ENCODE data around the gene MAMDC4. TPM values are rescaled to one million over a fixed set of nuclear protein-coding genes. Genes with fewer than 3 reads are reported as not detected.

MAMDC4 gene
- total and polyA plus RNA-seq, 2 of the 13 experiments (the other 11 are each of a cell fraction or from before 2014, with no cell fraction given) = 6.0 to 6.8 TPM

DNA sequence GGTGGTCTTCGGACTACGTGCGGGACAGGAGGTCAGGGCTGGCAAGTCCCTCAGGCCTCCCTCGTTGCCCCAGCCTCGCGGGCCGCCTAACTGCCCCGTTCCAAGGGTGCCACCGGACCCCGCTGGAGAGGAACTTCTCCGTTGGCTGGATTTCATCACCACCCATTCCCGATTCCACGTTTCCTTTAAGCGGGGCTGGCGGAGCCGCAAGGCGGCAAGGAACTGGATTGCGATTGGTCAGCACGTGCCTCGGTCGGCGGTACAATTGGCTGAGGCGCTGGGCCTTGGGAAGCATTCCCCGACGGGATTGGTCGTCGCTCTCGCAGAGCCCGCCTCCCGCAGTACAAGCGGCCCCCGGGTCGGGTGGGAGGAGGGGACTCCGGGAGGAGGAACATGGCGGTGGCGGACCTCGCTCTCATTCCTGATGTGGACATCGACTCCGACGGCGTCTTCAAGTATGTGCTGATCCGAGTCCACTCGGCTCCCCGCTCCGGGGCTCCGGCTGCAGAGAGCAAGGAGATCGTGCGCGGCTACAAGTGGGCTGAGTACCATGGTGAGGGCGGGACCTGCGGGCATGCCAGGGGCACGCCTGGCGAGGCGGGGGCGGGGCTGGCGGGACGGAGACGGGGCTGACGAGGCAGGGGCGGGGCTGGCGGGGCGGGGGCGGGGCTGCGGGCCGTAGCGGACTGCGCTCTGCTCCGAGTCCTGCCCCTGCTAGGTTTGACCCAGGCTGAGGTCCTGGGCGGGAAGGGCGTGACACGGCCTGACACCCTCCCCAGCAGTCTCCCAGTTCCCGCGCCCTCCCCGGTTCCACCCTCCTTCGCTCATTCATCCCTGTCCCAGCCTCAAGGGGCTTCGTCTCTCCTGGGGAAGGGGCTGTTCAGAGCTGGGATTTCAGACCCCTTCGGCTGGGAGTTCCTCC lies 2.8 kb upstream of the MAMDC4 start, which contains the start of gene PHPT1 (continued):
- TF ChIP-seq, protein P1, sequence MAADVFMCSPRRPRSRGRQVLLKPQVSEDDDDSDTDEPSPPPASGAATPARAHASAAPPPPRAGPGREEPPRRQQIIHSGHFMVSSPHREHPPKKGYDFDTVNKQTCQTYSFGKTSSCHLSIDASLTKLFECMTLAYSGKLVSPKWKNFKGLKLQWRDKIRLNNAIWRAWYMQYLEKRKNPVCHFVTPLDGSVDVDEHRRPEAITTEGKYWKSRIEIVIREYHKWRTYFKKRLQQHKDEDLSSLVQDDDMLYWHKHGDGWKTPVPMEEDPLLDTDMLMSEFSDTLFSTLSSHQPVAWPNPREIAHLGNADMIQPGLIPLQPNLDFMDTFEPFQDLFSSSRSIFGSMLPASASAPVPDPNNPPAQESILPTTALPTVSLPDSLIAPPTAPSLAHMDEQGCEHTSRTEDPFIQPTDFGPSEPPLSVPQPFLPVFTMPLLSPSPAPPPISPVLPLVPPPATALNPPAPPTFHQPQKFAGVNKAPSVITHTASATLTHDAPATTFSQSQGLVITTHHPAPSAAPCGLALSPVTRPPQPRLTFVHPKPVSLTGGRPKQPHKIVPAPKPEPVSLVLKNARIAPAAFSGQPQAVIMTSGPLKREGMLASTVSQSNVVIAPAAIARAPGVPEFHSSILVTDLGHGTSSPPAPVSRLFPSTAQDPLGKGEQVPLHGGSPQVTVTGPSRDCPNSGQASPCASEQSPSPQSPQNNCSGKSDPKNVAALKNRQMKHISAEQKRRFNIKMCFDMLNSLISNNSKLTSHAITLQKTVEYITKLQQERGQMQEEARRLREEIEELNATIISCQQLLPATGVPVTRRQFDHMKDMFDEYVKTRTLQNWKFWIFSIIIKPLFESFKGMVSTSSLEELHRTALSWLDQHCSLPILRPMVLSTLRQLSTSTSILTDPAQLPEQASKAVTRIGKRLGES (CRISPR knock-in tag; IDR thresholded peaks at IDR 0.05; ENCODE audit: borderline replicate concordance) = no peak
- TF ChIP-seq KDM6A (CRISPR knock-in tag; IDR thresholded peaks at IDR 0.05; ENCODE audit: low read depth) (no peak), NFKB2 (CRISPR knock-in tag; IDR thresholded peaks at IDR 0.05; ENCODE audit: borderline replicate concordance) (no peak), ZNF451 (CRISPR knock-in tag; IDR thresholded peaks at IDR 0.05) (no peak), HDAC1 (CRISPR knock-in tag; IDR thresholded peaks at IDR 0.05) (peak; percentile 51), ZMYM3 (CRISPR knock-in tag; IDR thresholded peaks at IDR 0.05) (peak; percentile 34; the same call in 1 of the 2 replicates), ZSCAN31 (CRISPR knock-in tag; IDR thresholded peaks at IDR 0.05; ENCODE audit: low read depth) (peak; percentile 53), ZFYVE20 (CRISPR knock-in tag; IDR thresholded peaks at IDR 0.05; ENCODE audit: borderline replicate concordance, low read depth) (no peak), ATRX (CRISPR knock-in tag; IDR thresholded peaks at IDR 0.05; ENCODE audit: borderline replicate concordance) (no peak), WIZ (CRISPR knock-in tag; IDR thresholded peaks at IDR 0.05) (no peak)
- TF ChIP-seq, protein P2, sequence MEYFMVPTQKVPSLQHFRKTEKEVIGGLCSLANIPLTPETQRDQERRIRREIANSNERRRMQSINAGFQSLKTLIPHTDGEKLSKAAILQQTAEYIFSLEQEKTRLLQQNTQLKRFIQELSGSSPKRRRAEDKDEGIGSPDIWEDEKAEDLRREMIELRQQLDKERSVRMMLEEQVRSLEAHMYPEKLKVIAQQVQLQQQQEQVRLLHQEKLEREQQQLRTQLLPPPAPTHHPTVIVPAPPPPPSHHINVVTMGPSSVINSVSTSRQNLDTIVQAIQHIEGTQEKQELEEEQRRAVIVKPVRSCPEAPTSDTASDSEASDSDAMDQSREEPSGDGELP (IDR thresholded peaks at IDR 0.05; ENCODE audit: borderline replicate concordance, low read depth) = 0 out of 2 replicates have a peak, but pooled peaks have one; percentile 10
- TF ChIP-seq, protein P3, sequence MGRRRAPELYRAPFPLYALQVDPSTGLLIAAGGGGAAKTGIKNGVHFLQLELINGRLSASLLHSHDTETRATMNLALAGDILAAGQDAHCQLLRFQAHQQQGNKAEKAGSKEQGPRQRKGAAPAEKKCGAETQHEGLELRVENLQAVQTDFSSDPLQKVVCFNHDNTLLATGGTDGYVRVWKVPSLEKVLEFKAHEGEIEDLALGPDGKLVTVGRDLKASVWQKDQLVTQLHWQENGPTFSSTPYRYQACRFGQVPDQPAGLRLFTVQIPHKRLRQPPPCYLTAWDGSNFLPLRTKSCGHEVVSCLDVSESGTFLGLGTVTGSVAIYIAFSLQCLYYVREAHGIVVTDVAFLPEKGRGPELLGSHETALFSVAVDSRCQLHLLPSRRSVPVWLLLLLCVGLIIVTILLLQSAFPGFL (CRISPR knock-in tag; IDR thresholded peaks at IDR 0.05) = no peak
- TF ChIP-seq, protein P4, sequence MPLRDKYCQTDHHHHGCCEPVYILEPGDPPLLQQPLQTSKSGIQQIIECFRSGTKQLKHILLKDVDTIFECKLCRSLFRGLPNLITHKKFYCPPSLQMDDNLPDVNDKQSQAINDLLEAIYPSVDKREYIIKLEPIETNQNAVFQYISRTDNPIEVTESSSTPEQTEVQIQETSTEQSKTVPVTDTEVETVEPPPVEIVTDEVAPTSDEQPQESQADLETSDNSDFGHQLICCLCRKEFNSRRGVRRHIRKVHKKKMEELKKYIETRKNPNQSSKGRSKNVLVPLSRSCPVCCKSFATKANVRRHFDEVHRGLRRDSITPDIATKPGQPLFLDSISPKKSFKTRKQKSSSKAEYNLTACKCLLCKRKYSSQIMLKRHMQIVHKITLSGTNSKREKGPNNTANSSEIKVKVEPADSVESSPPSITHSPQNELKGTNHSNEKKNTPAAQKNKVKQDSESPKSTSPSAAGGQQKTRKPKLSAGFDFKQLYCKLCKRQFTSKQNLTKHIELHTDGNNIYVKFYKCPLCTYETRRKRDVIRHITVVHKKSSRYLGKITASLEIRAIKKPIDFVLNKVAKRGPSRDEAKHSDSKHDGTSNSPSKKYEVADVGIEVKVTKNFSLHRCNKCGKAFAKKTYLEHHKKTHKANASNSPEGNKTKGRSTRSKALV (CRISPR knock-in tag; IDR thresholded peaks at IDR 0.05) = no peak
- TF ChIP-seq, protein P5, sequence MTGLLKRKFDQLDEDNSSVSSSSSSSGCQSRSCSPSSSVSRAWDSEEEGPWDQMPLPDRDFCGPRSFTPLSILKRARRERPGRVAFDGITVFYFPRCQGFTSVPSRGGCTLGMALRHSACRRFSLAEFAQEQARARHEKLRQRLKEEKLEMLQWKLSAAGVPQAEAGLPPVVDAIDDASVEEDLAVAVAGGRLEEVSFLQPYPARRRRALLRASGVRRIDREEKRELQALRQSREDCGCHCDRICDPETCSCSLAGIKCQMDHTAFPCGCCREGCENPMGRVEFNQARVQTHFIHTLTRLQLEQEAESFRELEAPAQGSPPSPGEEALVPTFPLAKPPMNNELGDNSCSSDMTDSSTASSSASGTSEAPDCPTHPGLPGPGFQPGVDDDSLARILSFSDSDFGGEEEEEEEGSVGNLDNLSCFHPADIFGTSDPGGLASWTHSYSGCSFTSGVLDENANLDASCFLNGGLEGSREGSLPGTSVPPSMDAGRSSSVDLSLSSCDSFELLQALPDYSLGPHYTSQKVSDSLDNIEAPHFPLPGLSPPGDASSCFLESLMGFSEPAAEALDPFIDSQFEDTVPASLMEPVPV (CRISPR knock-in tag; IDR thresholded peaks at IDR 0.05) = peak; percentile 78
- TF ChIP-seq, protein P6, sequence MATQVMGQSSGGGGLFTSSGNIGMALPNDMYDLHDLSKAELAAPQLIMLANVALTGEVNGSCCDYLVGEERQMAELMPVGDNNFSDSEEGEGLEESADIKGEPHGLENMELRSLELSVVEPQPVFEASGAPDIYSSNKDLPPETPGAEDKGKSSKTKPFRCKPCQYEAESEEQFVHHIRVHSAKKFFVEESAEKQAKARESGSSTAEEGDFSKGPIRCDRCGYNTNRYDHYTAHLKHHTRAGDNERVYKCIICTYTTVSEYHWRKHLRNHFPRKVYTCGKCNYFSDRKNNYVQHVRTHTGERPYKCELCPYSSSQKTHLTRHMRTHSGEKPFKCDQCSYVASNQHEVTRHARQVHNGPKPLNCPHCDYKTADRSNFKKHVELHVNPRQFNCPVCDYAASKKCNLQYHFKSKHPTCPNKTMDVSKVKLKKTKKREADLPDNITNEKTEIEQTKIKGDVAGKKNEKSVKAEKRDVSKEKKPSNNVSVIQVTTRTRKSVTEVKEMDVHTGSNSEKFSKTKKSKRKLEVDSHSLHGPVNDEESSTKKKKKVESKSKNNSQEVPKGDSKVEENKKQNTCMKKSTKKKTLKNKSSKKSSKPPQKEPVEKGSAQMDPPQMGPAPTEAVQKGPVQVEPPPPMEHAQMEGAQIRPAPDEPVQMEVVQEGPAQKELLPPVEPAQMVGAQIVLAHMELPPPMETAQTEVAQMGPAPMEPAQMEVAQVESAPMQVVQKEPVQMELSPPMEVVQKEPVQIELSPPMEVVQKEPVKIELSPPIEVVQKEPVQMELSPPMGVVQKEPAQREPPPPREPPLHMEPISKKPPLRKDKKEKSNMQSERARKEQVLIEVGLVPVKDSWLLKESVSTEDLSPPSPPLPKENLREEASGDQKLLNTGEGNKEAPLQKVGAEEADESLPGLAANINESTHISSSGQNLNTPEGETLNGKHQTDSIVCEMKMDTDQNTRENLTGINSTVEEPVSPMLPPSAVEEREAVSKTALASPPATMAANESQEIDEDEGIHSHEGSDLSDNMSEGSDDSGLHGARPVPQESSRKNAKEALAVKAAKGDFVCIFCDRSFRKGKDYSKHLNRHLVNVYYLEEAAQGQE (IDR thresholded peaks at IDR 0.05; ENCODE audit: borderline replicate concordance in 1 of 2, low read depth in 1 of 2, low read length in 2 of 2) = no peak
